ENCODE results near the gene KLF15. TPM values are rescaled to one million over a fixed set of nuclear protein-coding genes. Genes with fewer than 3 reads are reported as not detected.

Gene KLF15
- total RNA-seq, 1 donor from 2014 or later, result 0.67 TPM

- Histone ChIP-seq H3K27me3 (ENCODE audit: control insufficient read depth, insufficient read depth, low read length) (no peaks in the 10 kb centered on the region), H3K36me3 (ENCODE audit: control insufficient read depth, insufficient read depth, low read length) (no peaks in the 10 kb centered on the region), H3K4me3 (ENCODE audit: low read depth, low read length) (no peak overlapping the region)
- no peak for DNase-seq (ENCODE audit: low read depth)
- TF ChIP-seq, protein P1, sequence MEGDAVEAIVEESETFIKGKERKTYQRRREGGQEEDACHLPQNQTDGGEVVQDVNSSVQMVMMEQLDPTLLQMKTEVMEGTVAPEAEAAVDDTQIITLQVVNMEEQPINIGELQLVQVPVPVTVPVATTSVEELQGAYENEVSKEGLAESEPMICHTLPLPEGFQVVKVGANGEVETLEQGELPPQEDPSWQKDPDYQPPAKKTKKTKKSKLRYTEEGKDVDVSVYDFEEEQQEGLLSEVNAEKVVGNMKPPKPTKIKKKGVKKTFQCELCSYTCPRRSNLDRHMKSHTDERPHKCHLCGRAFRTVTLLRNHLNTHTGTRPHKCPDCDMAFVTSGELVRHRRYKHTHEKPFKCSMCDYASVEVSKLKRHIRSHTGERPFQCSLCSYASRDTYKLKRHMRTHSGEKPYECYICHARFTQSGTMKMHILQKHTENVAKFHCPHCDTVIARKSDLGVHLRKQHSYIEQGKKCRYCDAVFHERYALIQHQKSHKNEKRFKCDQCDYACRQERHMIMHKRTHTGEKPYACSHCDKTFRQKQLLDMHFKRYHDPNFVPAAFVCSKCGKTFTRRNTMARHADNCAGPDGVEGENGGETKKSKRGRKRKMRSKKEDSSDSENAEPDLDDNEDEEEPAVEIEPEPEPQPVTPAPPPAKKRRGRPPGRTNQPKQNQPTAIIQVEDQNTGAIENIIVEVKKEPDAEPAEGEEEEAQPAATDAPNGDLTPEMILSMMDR (IDR thresholded peaks at IDR 0.05; ENCODE audit: insufficient read depth, low read length, poor library complexity, severe bottlenecking), result no peak
Measured at GRCh38 chr3:126349611-126350501, 7.4 kb downstream of the KLF15 start.

DNA sequence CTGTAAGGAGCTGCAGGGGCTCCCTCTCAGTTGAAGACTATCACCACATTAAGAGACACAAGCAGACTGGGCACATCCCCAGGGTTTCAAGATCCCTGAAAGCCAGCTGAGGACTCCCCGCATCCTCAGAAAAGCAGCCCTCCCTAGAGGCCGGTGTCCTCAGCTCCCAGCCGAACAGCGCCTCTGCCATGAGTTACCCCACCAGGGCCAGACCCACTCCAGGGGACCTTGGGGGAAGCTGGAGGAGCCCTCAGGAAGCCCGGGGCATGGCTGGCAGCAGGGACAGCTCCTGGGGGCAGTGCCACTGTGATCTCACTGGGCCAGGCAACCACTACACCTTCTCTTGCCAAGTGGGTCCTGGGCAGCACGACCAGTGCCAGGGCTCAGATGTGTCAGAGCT lies 8.1 kb downstream of the KLF15 start:
- H3K4me3 ChIP-seq (ENCODE audit: low read depth, low read length), result no peak overlapping the region
- H3K27me3 ChIP-seq (ENCODE audit: control insufficient read depth, insufficient read depth, low read length), result no peaks in the 10 kb centered on the region
- H3K36me3 ChIP-seq (ENCODE audit: control insufficient read depth, insufficient read depth, low read length), result no peaks in the 10 kb centered on the region
- no peak for DNase-seq (ENCODE audit: low read depth)
- TF ChIP-seq, protein P1 (IDR thresholded peaks at IDR 0.05; ENCODE audit: insufficient read depth, low read length, poor library complexity, severe bottlenecking), result no peak

DNA sequence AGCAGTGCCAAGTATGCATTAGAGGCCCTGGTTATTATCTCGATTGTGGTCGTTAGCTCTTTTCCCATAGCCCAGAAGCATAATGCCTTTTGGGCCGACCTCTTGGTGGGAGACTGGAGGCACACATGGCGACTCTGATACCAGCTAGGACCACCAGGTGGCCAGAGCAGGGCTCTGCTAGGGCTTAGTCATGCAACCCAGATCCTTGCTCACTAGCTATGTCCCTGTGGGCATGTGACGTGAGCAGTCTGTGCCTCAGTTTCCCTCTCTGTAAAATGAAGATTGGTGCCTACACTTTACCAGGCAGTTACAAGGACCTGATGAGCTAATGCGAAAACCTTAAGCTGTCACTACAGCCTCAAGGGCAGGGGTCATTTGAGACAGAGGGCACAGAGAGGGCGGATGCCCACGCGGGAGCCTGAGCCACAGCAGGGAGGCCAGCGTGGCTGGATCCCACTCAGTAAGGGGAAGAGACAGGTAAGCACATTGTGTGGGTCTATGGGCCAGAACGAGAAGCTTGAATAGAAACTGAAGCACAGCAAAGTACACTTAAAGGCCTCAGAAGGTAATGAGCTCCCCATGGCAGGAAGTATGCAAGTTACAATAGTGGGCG lies 8.8 kb downstream of the KLF15 start:
- Histone ChIP-seq H3K4me3 (ENCODE audit: low read depth, low read length) (no peak overlapping the region), H3K36me3 (ENCODE audit: control insufficient read depth, insufficient read depth, low read length) (no peaks in the 10 kb centered on the region), H3K27me3 (ENCODE audit: control insufficient read depth, insufficient read depth, low read length) (no peaks in the 10 kb centered on the region)
- DNase-seq (ENCODE audit: low read depth), result no peak
- TF ChIP-seq, protein P1 (IDR thresholded peaks at IDR 0.05; ENCODE audit: insufficient read depth, low read length, poor library complexity, severe bottlenecking), result no peak

GRCh38 chr3:126347543-126348161 lies 9.6 kb downstream of the KLF15 start:
- Histone ChIP-seq H3K36me3 (ENCODE audit: control insufficient read depth, insufficient read depth, low read length) (no peaks in the 10 kb centered on the region), H3K4me3 (ENCODE audit: low read depth, low read length) (no peak overlapping the region), H3K27me3 (ENCODE audit: control insufficient read depth, insufficient read depth, low read length) (no peaks in the 10 kb centered on the region)
- no peak for DNase-seq (ENCODE audit: low read depth)
- TF ChIP-seq, protein P1 (IDR thresholded peaks at IDR 0.05; ENCODE audit: insufficient read depth, low read length, poor library complexity, severe bottlenecking), result no peak

- no peak for DNase-seq (ENCODE audit: low read depth)
- H3K36me3 ChIP-seq (ENCODE audit: control insufficient read depth, insufficient read depth, low read length), result no peaks in the 10 kb centered on the region
- no peak overlapping the region for H3K4me3 ChIP-seq (ENCODE audit: low read depth, low read length)
- no peaks in the 10 kb centered on the region for H3K27me3 ChIP-seq (ENCODE audit: control insufficient read depth, insufficient read depth, low read length)
- TF ChIP-seq, protein P1 (IDR thresholded peaks at IDR 0.05; ENCODE audit: insufficient read depth, low read length, poor library complexity, severe bottlenecking), result no peak
Measured at GRCh38 chr3:126346466-126346865, 10.7 kb downstream of the KLF15 start.

Measured in kidney epithelial cell (primary cell).